PC-3 (cell line): ENCODE measurements around the gene CEP126. TPM values are rescaled to one million over a fixed set of nuclear protein-coding genes. Genes with fewer than 3 reads are reported as not detected.

Experiments used
- ATAC-seq: fragments of 200-7000 bp; cut with Tn5 transposase; 2 replicates; pipeline ENCODE4 v1.9.1; 2020; ENCODE audit warnings: mild to moderate bottlenecking, moderate library complexity
- BruUV-seq: library from RNA; stranded (reverse); fragments of 400-500 nt; replicated peaks from 2 replicates; lab custom pipeline; 2021; lab: Mats Ljungman, UMichigan
- CTCF ChIA-PET: fragments of 300-600 bp; sonication (Branson Sonifier 250); formaldehyde crosslinking; loops from one replicate; lab custom pipeline; 2022; ENCODE audit warnings: antibody characterized with exemption; lab: Charles Lee
- POLR2A ChIA-PET: fragments of 300-600 bp; sonication (Branson Sonifier 250); formaldehyde crosslinking; loops from one replicate; lab custom pipeline; 2022; ENCODE audit warnings: antibody characterized with exemption; ENCODE audit not compliant: unreplicated experiment; lab: Charles Lee
- DNase-seq: peaks from one replicate; pipeline ENCODE4 v3.0.0-alpha.2; 2015
- H2AFZ ChIP-seq: fragments of 300-600 bp; sonication (generic); 2 replicates; pipeline ENCODE4 v1.6.0; 2016; ENCODE audit warnings: antibody characterized with exemption, low read length
- H3F3A ChIP-seq: fragments of 300-600 bp; sonication (generic); one replicate; pipeline ENCODE4 v1.6.0; 2017; ENCODE audit warnings: antibody characterized with exemption, low read length, control low read depth, mild to moderate bottlenecking; ENCODE audit not compliant: unreplicated experiment
- H3K27ac ChIP-seq: fragments of 300-600 bp; sonication (generic); 2 replicates; pipeline ENCODE4 v1.5.1; 2016; ENCODE audit warnings: mild to moderate bottlenecking, low read length
- H3K27me3 ChIP-seq: fragments of 300-600 bp; sonication (generic); 2 replicates; pipeline ENCODE4 v1.6.1; 2016; ENCODE audit warnings: low read length, mixed read lengths
- H3K36me3 ChIP-seq: fragments of 300-600 bp; sonication (generic); 2 replicates; pipeline ENCODE4 v1.6.1; 2016; ENCODE audit warnings: low read depth, mixed run types, low read length, mixed read lengths
- H3K4me1 ChIP-seq: fragments of 300-600 bp; sonication (generic); 2 replicates; pipeline ENCODE4 v1.5.1; 2016; ENCODE audit warnings: low read length; ENCODE audit not compliant: insufficient read depth
- H3K4me2 ChIP-seq: fragments of 300-600 bp; sonication (generic); 2 replicates; pipeline ENCODE4 v1.6.0; 2016; ENCODE audit warnings: low read length
- H3K4me3 ChIP-seq: fragments of 300-600 bp; sonication (generic); 2 replicates; pipeline ENCODE4 v1.5.1; 2016; ENCODE audit warnings: mild to moderate bottlenecking, low read length, mixed read lengths
- H3K79me2 ChIP-seq: fragments of 300-600 bp; sonication (generic); 2 replicates; pipeline ENCODE4 v1.6.1; 2017; ENCODE audit warnings: low read length, mixed read lengths
- H3K9ac ChIP-seq: fragments of 300-600 bp; sonication (generic); 2 replicates; pipeline ENCODE4 v1.6.0; 2016; ENCODE audit warnings: mild to moderate bottlenecking, low read length
- H3K9me2 ChIP-seq: fragments of 300-600 bp; sonication (generic); replicated peaks from 2 replicates; pipeline ENCODE4 v1.6.1; 2016; ENCODE audit warnings: mixed run types, low read length, mixed read lengths
- H3K9me3 ChIP-seq: fragments of 300-600 bp; sonication (generic); 2 replicates; pipeline ENCODE4 v1.6.1; 2016; ENCODE audit warnings: low read length, mixed read lengths
- H4K20me1 ChIP-seq: fragments of 300-600 bp; sonication (generic); 2 replicates; pipeline ENCODE4 v1.6.1; 2016; ENCODE audit warnings: low read length, mixed read lengths
- EZH2 ChIP-seq: fragments of 300-600 bp; sonication (generic); IDR thresholded peaks from one replicate; pipeline ENCODE4 v1.6.1; 2017; ENCODE audit warnings: antibody characterized with exemption, mild to moderate bottlenecking, low read length; ENCODE audit not compliant: unreplicated experiment
- EZH2phosphoT487 ChIP-seq: fragments of 300-600 bp; sonication (generic); IDR thresholded peaks from 2 replicates; pipeline ENCODE4 v1.6.1; 2018; ENCODE audit warnings: mild to moderate bottlenecking, antibody characterized with exemption, low read length, borderline replicate concordance
- intact Hi-C: fragments of 100-400 bp; cut with micrococcal nuclease; formaldehyde crosslinking; loops from 2 replicates; pipeline ENCODE4 v1.9.0; 2023
- total RNA-seq: library from RNA; depleted of rRNA; stranded (reverse); fragments of >200 nt; gene quantifications from 2 replicates; pipeline ENCODE4 v1.2.3, GENCODE V29; 2014
- TF ChIP-seq, protein P1 (sequence below): fragments of 300-600 bp; sonication (generic); conservative IDR thresholded peaks from 2 replicates; pipeline ENCODE4 v1.5.1; 2017; ENCODE audit warnings: antibody characterized with exemption, low read depth, mild to moderate bottlenecking, low read length

Gene CEP126
- total RNA-seq, 1 experiment from 2014 or later = 2.5 TPM

DNA sequence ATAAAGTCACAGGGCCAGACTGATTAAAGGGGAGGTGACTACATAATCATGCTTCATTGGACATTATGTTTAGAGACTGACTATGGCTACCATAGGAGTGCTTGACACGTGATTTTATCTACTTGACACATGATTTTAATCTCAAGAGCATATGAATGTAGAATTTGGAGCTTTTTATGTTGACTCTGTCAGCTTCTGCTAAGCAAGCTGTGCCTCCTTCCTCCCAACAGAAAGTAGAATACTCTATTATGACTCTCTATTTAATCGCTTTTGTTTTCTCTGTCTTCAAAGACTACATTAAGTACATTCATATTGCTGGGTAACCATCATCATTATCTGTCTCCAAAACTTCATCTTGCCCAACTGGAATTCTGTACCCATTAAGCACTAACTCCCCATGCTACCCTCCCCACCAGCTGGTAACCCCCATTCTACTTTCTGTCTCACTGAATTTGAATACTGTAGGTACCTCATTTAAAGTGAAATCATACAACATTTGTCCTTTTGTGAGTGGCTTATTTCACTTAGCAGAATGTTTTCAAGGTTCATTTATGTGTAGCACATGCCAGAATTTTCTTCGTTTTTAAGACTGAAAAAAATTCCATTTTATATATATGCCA lies 26.2 kb downstream of the CEP126 start:
- H4K20me1 ChIP-seq = no peaks in the 10 kb centered on the region
- H3K36me3 ChIP-seq = no peaks in the 10 kb centered on the region
- H3K9me3 ChIP-seq = no peaks in the 10 kb centered on the region
- ATAC-seq (no peak), DNase-seq (no peak)
- TF ChIP-seq, protein P1, sequence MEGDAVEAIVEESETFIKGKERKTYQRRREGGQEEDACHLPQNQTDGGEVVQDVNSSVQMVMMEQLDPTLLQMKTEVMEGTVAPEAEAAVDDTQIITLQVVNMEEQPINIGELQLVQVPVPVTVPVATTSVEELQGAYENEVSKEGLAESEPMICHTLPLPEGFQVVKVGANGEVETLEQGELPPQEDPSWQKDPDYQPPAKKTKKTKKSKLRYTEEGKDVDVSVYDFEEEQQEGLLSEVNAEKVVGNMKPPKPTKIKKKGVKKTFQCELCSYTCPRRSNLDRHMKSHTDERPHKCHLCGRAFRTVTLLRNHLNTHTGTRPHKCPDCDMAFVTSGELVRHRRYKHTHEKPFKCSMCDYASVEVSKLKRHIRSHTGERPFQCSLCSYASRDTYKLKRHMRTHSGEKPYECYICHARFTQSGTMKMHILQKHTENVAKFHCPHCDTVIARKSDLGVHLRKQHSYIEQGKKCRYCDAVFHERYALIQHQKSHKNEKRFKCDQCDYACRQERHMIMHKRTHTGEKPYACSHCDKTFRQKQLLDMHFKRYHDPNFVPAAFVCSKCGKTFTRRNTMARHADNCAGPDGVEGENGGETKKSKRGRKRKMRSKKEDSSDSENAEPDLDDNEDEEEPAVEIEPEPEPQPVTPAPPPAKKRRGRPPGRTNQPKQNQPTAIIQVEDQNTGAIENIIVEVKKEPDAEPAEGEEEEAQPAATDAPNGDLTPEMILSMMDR = no peak
- TF ChIP-seq EZH2phosphoT487 (no peak), EZH2 (no peak)
- H3K4me1 ChIP-seq = no peaks in the 10 kb centered on the region
- ChIA-PET POLR2A (no interaction called here), CTCF (no interaction called here)
- no TSS peak for BruUV-seq
- H3F3A ChIP-seq = no peaks in the 10 kb centered on the region
- no peak overlapping the region for H3K4me3 ChIP-seq
- no peaks in the 10 kb centered on the region for H3K79me2 ChIP-seq
- H3K9me2 ChIP-seq = no peaks in the 10 kb centered on the region
- H3K27ac ChIP-seq = no peak overlapping the region
- no peak overlapping the region for H2AFZ ChIP-seq
- intact Hi-C loops = no loop called here
- H3K27me3 ChIP-seq = no peaks in the 10 kb centered on the region
- no peak overlapping the region for H3K9ac ChIP-seq
- H3K4me2 ChIP-seq = no peak overlapping the region

DNA sequence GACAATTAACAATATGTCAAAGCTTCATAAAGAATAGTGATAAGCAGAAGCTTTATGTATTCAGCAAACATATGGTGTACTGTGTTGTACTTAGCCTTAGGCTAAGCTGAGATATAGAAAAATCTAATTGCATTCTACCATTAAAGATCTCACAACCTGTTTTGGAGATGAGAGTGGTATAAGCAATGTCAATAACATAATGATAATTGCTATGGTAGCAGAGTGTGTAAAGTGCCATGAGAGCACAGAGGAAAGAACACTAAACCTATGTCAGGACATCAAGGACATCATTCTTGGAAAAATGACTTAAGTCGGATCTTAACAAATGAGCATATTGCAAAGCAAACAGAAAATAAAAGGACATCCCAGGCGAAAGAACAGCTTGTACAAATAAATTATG lies 30.1 kb downstream of the CEP126 start:
- H3K4me1 ChIP-seq = no peaks in the 10 kb centered on the region
- no peak overlapping the region for H3K4me3 ChIP-seq
- no peak overlapping the region for H3K4me2 ChIP-seq
- no peak for TF ChIP-seq EZH2
- TF ChIP-seq, protein P1 = no peak
- no peak for TF ChIP-seq EZH2phosphoT487
- H3K27ac ChIP-seq = no peak overlapping the region
- no peaks in the 10 kb centered on the region for H3F3A ChIP-seq
- H2AFZ ChIP-seq = no peak overlapping the region
- intact Hi-C loops = no loop called here
- ChIA-PET POLR2A (no interaction called here), CTCF (no interaction called here)
- no TSS peak for BruUV-seq
- no peaks in the 10 kb centered on the region for H3K79me2 ChIP-seq
- no peaks in the 10 kb centered on the region for H4K20me1 ChIP-seq
- H3K27me3 ChIP-seq = no peaks in the 10 kb centered on the region
- no peaks in the 10 kb centered on the region for H3K36me3 ChIP-seq
- no peak for DNase-seq
- ATAC-seq = no peak
- no peak overlapping the region for H3K9ac ChIP-seq
- H3K9me2 ChIP-seq = no peaks in the 10 kb centered on the region
- H3K9me3 ChIP-seq = no peaks in the 10 kb centered on the region

DNA sequence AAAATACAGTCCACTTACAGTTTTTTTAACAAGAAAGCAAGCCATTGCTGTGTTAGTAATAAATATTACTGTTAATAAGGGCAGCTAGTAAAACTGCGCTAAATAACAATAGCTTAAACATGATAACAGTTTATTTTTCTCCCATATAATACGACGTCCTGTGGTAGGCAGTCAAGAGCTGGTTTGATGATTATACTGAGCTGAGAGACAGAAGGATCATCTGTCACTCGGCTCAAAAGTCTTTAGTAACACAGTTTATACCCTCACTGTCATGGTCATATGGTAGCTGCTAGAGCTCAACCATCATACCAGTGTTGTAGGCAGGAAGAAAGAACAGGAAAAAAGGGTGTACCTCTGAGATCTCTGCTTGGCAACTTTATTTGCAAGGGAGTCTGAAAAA lies 30.6 kb downstream of the CEP126 start:
- POLR2A ChIA-PET = no interaction called here
- intact Hi-C loops = no loop called here

More for the DNA sequence above, 30.6 kb downstream of the CEP126 start:
- H4K20me1 ChIP-seq = no peaks in the 10 kb centered on the region
- H3K36me3 ChIP-seq = no peaks in the 10 kb centered on the region
- no peak overlapping the region for H3K9ac ChIP-seq
- CTCF ChIA-PET = interaction anchor here (0.6 kb wide), 2 partner anchors 28 to 62 kb away, joined by 8 to 10 read pairs; no protein-coding TSS in a partner anchor
- TF ChIP-seq EZH2phosphoT487 (no peak), EZH2 (no peak)
- TF ChIP-seq, protein P1 = no peak
- H3K79me2 ChIP-seq = no peaks in the 10 kb centered on the region
- H3F3A ChIP-seq = no peaks in the 10 kb centered on the region
- H3K4me1 ChIP-seq = no peaks in the 10 kb centered on the region
- ATAC-seq = no peak
- H3K9me2 ChIP-seq = no peaks in the 10 kb centered on the region
- no peak overlapping the region for H3K27ac ChIP-seq
- no peak overlapping the region for H3K4me2 ChIP-seq
- DNase-seq = no peak
- no TSS peak for BruUV-seq
- H2AFZ ChIP-seq = no peak overlapping the region
- no peaks in the 10 kb centered on the region for H3K9me3 ChIP-seq
- H3K4me3 ChIP-seq = no peak overlapping the region
- no peaks in the 10 kb centered on the region for H3K27me3 ChIP-seq
